ENCODE data around the gene SLC10A3.

Gene SLC10A3

DNA sequence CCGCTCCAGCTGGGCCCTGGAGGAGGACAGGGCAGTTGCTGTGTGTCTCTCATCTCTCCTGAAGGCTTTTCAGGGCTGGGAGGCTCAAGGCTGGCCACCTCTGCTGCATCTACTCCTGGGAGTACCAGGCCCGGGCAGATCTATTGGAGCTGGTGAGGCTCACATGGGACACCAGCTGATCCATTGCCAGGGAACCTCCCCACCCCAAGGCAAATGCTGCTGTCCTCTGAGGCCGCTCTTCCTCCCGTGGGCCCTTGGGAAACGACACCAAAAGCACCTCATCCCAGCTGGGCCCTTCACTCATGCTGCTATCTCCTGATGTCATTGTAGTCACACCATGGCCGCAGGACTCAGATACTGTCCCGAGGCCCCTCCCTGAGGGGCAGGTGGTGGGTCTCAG lies 7.6 kb downstream of the SLC10A3 start:
- DNase-seq (ENCODE audit: low spot score), result no peak

DNA sequence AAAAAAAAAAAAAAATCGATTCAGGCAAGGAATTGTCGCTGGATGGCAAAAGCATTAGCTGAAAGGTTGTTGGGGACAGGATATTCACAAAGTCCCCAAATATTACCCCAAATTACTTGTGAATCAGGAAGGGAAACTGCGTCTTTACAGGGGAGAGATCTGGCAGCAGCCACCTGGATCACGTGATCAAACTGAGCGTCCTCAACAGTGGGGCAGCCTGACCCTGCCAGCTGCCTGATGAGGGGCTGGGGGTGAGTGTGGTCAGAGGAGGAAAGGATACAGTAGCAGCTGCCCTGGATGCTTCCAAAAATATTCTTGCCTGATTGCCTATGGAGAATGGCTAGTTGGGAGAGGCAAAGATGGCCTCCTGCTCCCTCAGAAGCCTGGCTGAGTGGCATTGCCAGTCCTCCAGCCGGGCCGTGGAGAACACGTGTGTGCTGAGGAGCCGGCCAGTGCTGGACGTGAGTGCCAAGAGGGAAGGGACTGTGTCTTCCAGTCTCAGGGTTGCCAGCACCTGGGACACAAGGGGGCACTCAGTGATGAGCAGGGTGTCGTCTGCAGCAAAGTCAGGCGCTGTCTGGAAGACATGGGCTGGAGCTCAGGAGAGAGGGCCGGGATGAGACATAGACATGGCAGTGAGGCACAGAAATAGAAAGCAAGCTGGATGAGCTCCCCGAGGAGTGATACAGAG lies 8.4 kb downstream of the SLC10A3 start:
- no peak for DNase-seq (ENCODE audit: low spot score)

- no peak for DNase-seq (ENCODE audit: low spot score)
These were observed 9.2 kb downstream of the SLC10A3 start for GRCh38 chrX:154481195-154481594.

DNA sequence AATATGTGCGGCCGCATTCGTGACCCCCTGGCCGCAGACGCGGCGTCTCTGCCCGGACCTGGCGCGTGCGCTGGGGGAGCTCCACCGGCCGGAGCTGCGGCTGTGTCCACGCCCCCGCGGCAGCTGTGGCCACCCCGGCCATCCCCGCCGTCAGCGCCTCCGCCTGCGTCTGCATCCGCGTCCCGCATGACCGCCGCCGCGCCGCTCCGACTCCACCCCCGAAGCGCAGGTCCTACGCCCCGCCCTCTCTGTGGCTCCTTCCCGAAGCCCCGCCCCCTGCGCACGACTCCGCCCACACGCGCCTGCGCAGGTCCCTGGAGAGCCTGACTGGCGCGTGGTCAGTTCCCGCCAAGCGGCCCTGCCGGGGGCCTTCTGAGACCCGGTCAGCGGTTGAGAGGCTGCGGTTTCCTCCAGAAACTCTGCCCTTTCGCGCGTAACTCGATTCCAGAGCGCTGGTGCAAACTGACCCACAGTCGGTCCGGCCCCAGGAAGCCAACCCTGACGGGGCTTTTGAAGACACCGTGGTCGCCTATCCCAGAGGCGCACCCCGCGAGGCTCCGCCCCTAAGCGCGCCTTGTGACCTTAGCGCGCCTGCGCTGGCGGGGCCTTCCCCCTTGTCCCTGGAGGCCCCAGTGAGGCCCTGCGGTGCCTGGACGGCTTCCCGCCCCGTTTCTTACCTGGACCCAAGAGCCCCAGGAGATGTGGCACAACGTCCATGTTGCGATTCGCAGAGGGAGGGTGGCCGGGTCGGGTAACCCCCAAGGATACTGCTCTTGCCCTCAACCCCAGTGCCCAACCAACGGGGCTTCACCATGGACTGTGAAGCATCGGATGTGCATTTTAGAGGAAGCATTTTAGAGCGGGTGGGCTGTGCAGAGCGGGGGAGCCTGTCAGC lies 11.5 kb downstream of the SLC10A3 start, which contains the start of gene LAGE3:
TSS of gene LAGE3 (minus strand) at position 554 of the 895 bp plus-strand sequence. CDS start at position 188, 366 bp downstream.
- DNase-seq (ENCODE audit: low spot score), result peak; percentile 89

DNA sequence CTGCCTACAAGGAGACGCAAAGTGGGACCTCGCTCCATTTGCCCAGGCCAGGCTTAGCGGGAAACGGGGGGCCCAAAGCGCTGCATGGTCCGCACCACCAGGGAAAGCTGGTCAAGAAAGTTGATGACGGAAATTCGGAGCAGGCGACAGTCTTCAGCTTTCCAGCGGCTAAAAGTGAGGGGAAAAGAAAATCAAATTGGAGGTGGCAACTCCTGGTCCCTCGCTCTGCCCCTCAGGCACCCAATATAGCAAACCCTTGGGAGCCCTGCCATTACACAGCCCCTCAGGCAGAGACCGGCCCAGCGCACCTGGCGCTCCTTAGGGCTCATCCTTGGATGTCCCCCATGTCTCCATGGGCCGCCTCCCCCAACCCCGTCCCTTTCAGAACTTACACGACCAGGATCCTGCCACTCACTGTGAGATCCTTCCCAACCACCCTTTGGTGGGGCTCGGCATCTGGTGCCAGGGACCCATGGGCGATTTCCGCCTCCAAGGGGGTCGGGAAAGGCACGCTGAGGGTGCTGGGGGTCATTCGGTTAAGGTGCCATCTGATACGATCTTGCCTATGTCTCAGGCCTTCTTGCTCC lies 12.4 kb downstream of the SLC10A3 start:
- no peak for DNase-seq (ENCODE audit: low spot score)

GRCh38 chrX:154476821-154477220 lies 13.6 kb downstream of the SLC10A3 start:
- no peak for DNase-seq (ENCODE audit: low spot score)

GRCh38 chrX:154473683-154474082 lies 16.7 kb downstream of the SLC10A3 start:
- no peak for DNase-seq (ENCODE audit: low spot score)

DNA sequence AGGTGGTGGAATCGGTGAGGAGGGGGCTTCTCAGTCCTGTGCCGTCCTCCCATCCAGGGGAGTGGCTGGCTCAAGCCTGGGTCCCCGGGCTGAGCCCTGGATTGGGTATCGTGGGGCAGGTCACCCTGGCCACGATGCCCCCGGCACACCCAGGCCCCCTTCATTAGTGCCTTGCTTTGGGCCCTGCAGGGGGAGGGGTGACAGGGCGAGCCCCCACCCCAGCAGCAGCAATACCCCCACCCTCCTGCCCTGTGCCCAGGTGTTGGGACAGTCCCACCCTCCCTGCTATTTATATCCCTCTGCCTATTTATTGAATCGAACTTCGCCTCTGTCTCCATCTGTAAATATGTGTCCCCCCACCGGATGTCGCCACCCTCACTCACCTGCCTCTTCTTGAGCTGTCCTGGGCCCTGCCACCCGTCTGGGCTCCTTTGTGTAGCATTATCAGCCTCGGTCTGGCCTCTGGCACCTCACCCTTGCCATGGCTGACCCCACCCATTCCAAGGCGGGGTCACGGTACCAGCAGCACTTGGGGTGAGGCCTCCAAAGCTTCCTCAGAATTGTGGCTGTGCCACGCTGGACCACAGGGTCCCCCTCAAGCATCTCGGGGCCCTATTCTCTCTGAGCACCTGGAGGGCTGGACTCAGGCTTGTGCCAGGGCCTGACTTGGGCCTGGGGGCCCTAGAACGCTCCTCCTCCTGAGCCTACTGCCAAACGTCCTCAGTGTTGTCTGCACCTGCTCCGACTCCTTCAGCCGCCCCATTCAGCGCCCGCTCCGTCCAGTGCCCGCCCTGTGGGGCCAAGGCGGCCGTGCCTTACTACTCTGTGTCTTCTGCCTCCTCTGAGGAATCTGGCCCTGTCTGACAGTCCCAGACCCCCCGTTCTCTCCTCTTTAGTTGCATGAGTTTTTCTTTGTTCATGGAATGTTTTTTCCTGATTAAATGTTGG lies 17.5 kb downstream of the SLC10A3 start:
- no peak for DNase-seq (ENCODE audit: low spot score)

- DNase-seq (ENCODE audit: low spot score), result no peak
These were observed 18.4 kb downstream of the SLC10A3 start for GRCh38 chrX:154471839-154472684.

DNA sequence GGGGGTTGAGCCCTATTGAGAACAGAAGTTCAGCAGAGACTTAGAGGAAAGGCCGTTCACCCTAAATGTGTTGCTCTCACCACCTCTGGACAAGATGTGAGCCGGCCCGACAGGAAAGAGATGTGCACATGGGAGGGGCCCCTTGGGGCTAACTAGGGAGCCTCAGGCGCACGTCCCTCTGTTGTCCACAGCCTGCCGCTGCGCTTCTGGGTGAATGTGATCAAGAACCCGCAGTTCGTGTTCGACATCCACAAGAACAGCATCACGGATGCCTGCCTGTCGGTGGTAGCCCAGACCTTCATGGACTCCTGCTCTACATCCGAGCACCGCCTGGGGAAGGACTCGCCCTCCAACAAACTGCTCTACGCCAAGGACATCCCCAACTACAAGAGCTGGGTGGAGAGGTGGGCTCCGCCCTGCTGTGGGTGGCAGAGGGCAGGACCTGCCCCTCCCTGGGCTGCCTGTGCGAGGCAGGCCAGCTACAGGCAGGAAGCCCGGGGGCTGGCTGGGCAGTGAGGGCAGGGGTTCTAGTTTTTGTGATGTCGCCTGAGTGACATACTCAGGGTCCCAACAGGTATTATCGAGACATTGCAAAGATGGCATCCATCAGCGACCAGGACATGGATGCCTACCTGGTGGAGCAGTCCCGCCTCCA lies 19.4 kb downstream of the SLC10A3 start:
- DNase-seq (ENCODE audit: low spot score), result no peak

DNA sequence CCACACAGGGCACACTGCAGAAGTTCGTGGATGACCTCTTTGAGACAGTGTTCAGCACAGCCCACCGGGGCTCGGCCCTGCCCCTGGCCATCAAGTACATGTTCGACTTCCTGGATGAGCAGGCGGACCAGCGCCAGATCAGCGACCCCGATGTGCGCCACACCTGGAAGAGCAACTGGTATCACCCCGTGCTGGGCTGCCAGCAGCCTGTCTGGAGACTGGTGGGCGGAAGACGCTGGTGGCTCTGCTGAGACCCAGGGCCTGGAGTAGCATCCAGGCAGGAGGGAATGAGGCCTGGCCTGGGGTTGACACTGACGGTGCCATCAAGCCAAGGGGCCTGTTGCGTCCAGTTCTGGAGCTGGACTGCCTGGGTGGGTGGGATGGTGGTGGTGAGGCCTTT lies 20.0 kb downstream of the SLC10A3 start:
- DNase-seq (ENCODE audit: low spot score), result no peak

- DNase-seq (ENCODE audit: low spot score), result no peak
These were observed 20.5 kb downstream of the SLC10A3 start for GRCh38 chrX:154469880-154470279.

- no peak for DNase-seq (ENCODE audit: low spot score)
These were observed 21.3 kb downstream of the SLC10A3 start for GRCh38 chrX:154469114-154469513.

- no peak for DNase-seq (ENCODE audit: low spot score)
These were observed 22.2 kb downstream of the SLC10A3 start for GRCh38 chrX:154468217-154468616.

- no peak for DNase-seq (ENCODE audit: low spot score)
These were observed 22.9 kb downstream of the SLC10A3 start for GRCh38 chrX:154467556-154467955.

- no peak for DNase-seq (ENCODE audit: low spot score)
These were observed 23.5 kb downstream of the SLC10A3 start for GRCh38 chrX:154466907-154467306.

- DNase-seq (ENCODE audit: low spot score), result no peak
These were observed 24.4 kb downstream of the SLC10A3 start for GRCh38 chrX:154466036-154466435.

- no peak for DNase-seq (ENCODE audit: low spot score)
These were observed 24.8 kb downstream of the SLC10A3 start for GRCh38 chrX:154465601-154466000.

- DNase-seq (ENCODE audit: low spot score), result no peak
These were observed 25.5 kb downstream of the SLC10A3 start for GRCh38 chrX:154464806-154465365.

Data from iPS-NIHi11 (cell line).